GM12878 (cell line): ENCODE measurements around the gene AP4S1. TPM values are rescaled to one million over a fixed set of nuclear protein-coding genes. Genes with fewer than 3 reads are reported as not detected.

ENCODE experiments used
- ATAC-seq: fragments of 200-7000 bp; cut with Tn5 transposase; 3 replicates; pipeline ENCODE4 v1.9.1; 2020; ENCODE audit warnings: mild to moderate bottlenecking, moderate library complexity
- BruUV-seq: library from RNA; stranded (reverse); fragments of 400-500 nt; replicated peaks from 2 replicates; lab custom pipeline; 2021; lab: Mats Ljungman, UMichigan
- CTCF ChIA-PET: fragments of 300-600 bp; sonication (Branson Sonifier 250); formaldehyde crosslinking; extraction: SDS; loops from one replicate; lab custom pipeline; 2021; ENCODE audit warnings: inconsistent platforms; lab: Yijun Ruan, JAX
- POLR2A ChIA-PET: fragments of 350-600 bp; formaldehyde crosslinking; extraction: SDS; loops from one replicate; lab custom pipeline; 2021; ENCODE audit warnings: inconsistent platforms; lab: Charles Lee
- RAD21 ChIA-PET: fragments of 300-600 bp; sonication (Branson Sonifier 250); formaldehyde crosslinking; loops from one replicate; lab custom pipeline; 2023; ENCODE audit warnings: antibody characterized with exemption; ENCODE audit not compliant: unreplicated experiment; lab: Charles Lee
- SMC1A ChIA-PET: fragments of 300-600 bp; sonication (Branson Sonifier 250); formaldehyde crosslinking; loops from one replicate; lab custom pipeline; 2023; ENCODE audit not compliant: unreplicated experiment, uncharacterized antibody; lab: Charles Lee
- DNase-seq: peaks from one replicate; pipeline ENCODE4 v3.0.0-alpha.2; 2011; ENCODE audit warnings: low read depth, low spot score
- FAIRE-seq: peaks from 3 replicates; lab custom pipeline; 2011; peaks lifted over from hg19 to GRCh38; lab: Jason Lieb, UNC
- H2AFZ ChIP-seq: 2 replicates; pipeline ENCODE4 v1.6.0; 2011; ENCODE audit warnings: low read depth, low read length, control low read depth; ENCODE audit not compliant: control insufficient read depth
- H3K27ac ChIP-seq: 2 replicates; pipeline ENCODE4 v1.5.1; 2011; ENCODE audit warnings: control low read depth; ENCODE audit not compliant: control insufficient read depth, insufficient read depth
- H3K27me3 ChIP-seq, 2 experiments: replicated peaks in 1 of 2; 2 replicates each; pipeline versions ENCODE4 v1.6.0 to v1.6.1; 2011; ENCODE audit warnings: low read length in 1 of 2; ENCODE audit not compliant: control insufficient read depth in 2 of 2, insufficient read depth in 2 of 2
- H3K36me3 ChIP-seq, 2 experiments: 2 replicates each; pipeline ENCODE4 v1.5.1; 2011; ENCODE audit warnings: low read length in 1 of 2; ENCODE audit not compliant: control insufficient read depth in 2 of 2, insufficient read depth in 2 of 2
- H3K4me1 ChIP-seq: 2 replicates; pipeline ENCODE4 v1.6.1; 2011; ENCODE audit warnings: mild to moderate bottlenecking, low read length, moderate library complexity, mixed read lengths; ENCODE audit not compliant: control insufficient read depth, insufficient read depth
- H3K4me2 ChIP-seq: 2 replicates; pipeline ENCODE4 v1.6.0; 2011; ENCODE audit warnings: control low read depth; ENCODE audit not compliant: control insufficient read depth, insufficient read depth
- H3K4me3 ChIP-seq: fragments of 200-600 bp; sonication (generic); 2 replicates; pipeline ENCODE4 v1.5.1; 2016
- H3K79me2 ChIP-seq: 2 replicates; pipeline ENCODE4 v1.6.0; 2011; ENCODE audit warnings: low read length; ENCODE audit not compliant: control insufficient read depth, insufficient read depth
- H3K9ac ChIP-seq: 2 replicates; pipeline ENCODE4 v1.8.0; 2011; ENCODE audit warnings: low read length, control low read depth, mixed read lengths; ENCODE audit not compliant: control insufficient read depth, insufficient read depth
- H3K9me3 ChIP-seq: replicated peaks from 3 replicates; pipeline ENCODE4 v1.5.1; 2011; ENCODE audit warnings: mild to moderate bottlenecking, low read length; ENCODE audit not compliant: control insufficient read depth, insufficient read depth
- H4K20me1 ChIP-seq: 2 replicates; pipeline ENCODE4 v1.6.0; 2011; ENCODE audit not compliant: control insufficient read depth, insufficient read depth
- BCL11A ChIP-seq: IDR thresholded peaks from 2 replicates; pipeline ENCODE4 v1.6.1; 2011; ENCODE audit warnings: low read depth, low read length
- BCLAF1 ChIP-seq: fragments of 450-650 bp; IDR thresholded peaks from 2 replicates; pipeline ENCODE4 v1.6.1; 2017; ENCODE audit warnings: antibody characterized with exemption, mild to moderate bottlenecking, moderate library complexity
- EZH2 ChIP-seq: IDR thresholded peaks from 2 replicates; pipeline ENCODE4 v1.6.1; 2012; ENCODE audit warnings: low read depth, mild to moderate bottlenecking, control low read depth, inconsistent platforms, low read length, borderline replicate concordance; ENCODE audit not compliant: control insufficient read depth
- HSF1 ChIP-seq: fragments of 150-350 bp; IDR thresholded peaks from 2 replicates; pipeline ENCODE4 v1.6.1; 2014; ENCODE audit warnings: mild to moderate bottlenecking, low read depth, low read length
- JUND ChIP-seq: IDR thresholded peaks from 2 replicates; pipeline ENCODE4 v1.6.1; 2012; ENCODE audit warnings: low read depth, mild to moderate bottlenecking, low read length, improper control_type of control experiment, moderate library complexity
- KDM1A ChIP-seq: fragments of 200-600 bp; sonication (generic); IDR thresholded peaks from 2 replicates; pipeline ENCODE4 v1.6.1; 2016; ENCODE audit warnings: borderline replicate concordance
- POU2F2 ChIP-seq: IDR thresholded peaks from 3 replicates; pipeline ENCODE4 v1.6.1; 2011; ENCODE audit warnings: low read depth, mild to moderate bottlenecking, low read length, borderline replicate concordance
- RAD21 ChIP-seq: IDR thresholded peaks from 2 replicates; pipeline ENCODE4 v1.6.1; 2011; ENCODE audit warnings: mild to moderate bottlenecking, low read depth, low read length, moderate library complexity; ENCODE audit not compliant: insufficient read depth
- SIN3A ChIP-seq: IDR thresholded peaks from 2 replicates; pipeline ENCODE4 v1.6.1; 2012; ENCODE audit warnings: low read depth, low read length, improper control_type of control experiment
- TCF3 ChIP-seq: IDR thresholded peaks from 2 replicates; pipeline ENCODE4 v1.6.1; 2012; ENCODE audit warnings: low read depth, mild to moderate bottlenecking, low read length, borderline replicate concordance; ENCODE audit not compliant: insufficient read depth
- in situ Hi-C: fragments of 300-500 bp; cut with MboI; formaldehyde crosslinking; loops from 9 replicates; pipeline ENCODE4 v1.14.3; 2018; ENCODE audit warnings: mixed read lengths
- intact Hi-C: fragments of 100-400 bp; cut with micrococcal nuclease; formaldehyde crosslinking; loops from one replicate; pipeline ENCODE4 v1.14.2; 2022; ENCODE audit not compliant: unreplicated experiment
- polyA plus RNA-seq, 11 experiments: library from polyadenylated mRNA; depleted of rRNA in 4 of 11; unstranded in 6 of 11; stranded (reverse) in 5 of 11; fragments of >200 nt; fragmentation: Nextera tagmentation in 4 of 11; fragmentation: Illumina TruSeq in 1 of 11; extraction: Ambion mirVana in 4 of 11; extraction: Trizol in 1 of 11; gene quantifications; 1 replicate in 1 of 11; 2 replicates in 10 of 11; pipeline versions ENCODE4 v1.2.1 to v1.2.3, GENCODE V29; 2011 to 2016; ENCODE audit warnings: inconsistent platforms in 2 of 11, missing spikeins in 2 of 11, low read depth in 1 of 11
- total RNA-seq, 4 experiments: library from RNA; depleted of rRNA in 3 of 4; stranded (reverse); fragments of >200 nt in 3 of 4; fragmentation: Illumina TruSeq in 1 of 4; extraction: Trizol in 1 of 4; gene quantifications; 2 replicates each; pipeline versions ENCODE4 v1.2.1 to v1.2.3, GENCODE V29; 2013 to 2021

Gene AP4S1
- total and polyA plus RNA-seq, 10 of the 15 experiments (the other 5 are each of a cell fraction or from before 2014, with no cell fraction given) = 3.6 to 9.0 (median 5.7) TPM

GRCh38 chr14:30988509-30988908, 36.9 kb upstream of the AP4S1 start:
- BruUV-seq = no TSS peak
- H3K27me3 ChIP-seq = no peaks in the 10 kb centered on the region
- H2AFZ ChIP-seq = no peak overlapping the region
- intact Hi-C loops (no loop called here), in situ Hi-C loops (no loop called here)
- no peaks in the 10 kb centered on the region for H4K20me1 ChIP-seq
- ChIA-PET POLR2A (no interaction called here), CTCF (interaction anchor here (1.6 kb wide), 1 partner anchor 9 kb away, joined by 3 read pairs; no protein-coding TSS in a partner anchor), SMC1A (interaction anchor here (0.6 to 1.4 kb wide), 4 partner anchors 8 to 267 kb away, joined by 3 read pairs; no protein-coding TSS in a partner anchor)
- no peaks in the 10 kb centered on the region; the same call in 1 of the 3 replicates for H3K9me3 ChIP-seq
- H3K4me1 ChIP-seq = no peaks in the 10 kb centered on the region
- peaks cover 34% of the 10 kb centered on the region for H3K79me2 ChIP-seq
- ATAC-seq (no peak), FAIRE-seq (no peak), DNase-seq (no peak)
- H3K27ac ChIP-seq = no peak overlapping the region
- no peaks in the 10 kb centered on the region for H3K36me3 ChIP-seq
- TF ChIP-seq JUND = no peak
- TF ChIP-seq BCLAF1 = no peak
- TF ChIP-seq TCF3 = no peak
- no peak for TF ChIP-seq BCL11A
- TF ChIP-seq SIN3A = no peak
- no peak for TF ChIP-seq KDM1A
- TF ChIP-seq POU2F2 = no peak
- TF ChIP-seq EZH2 = no peak
- no peak for TF ChIP-seq RAD21
- no peak for TF ChIP-seq HSF1
- TF ChIP-seq, all 136 proteins: peak for 0
- Histone ChIP-seq H3K4me3 (no peak overlapping the region), H3K9ac (no peak overlapping the region), H3K4me2 (no peak overlapping the region)
- RAD21 ChIA-PET = no interaction called here
